ENCODE measurements around the gene NRBP1. TPM values are rescaled to one million over a fixed set of nuclear protein-coding genes. Genes with fewer than 3 reads are reported as not detected.

Gene NRBP1
- total and polyA plus RNA-seq, 2 experiments from 2014 or later, result 114 to 165 TPM

GRCh38 chr2:27379836-27380625, 48.4 kb upstream of the NRBP1 start:
- peaks cover 20% of the 10 kb centered on the region for H3K4me1 ChIP-seq (ENCODE audit: insufficient read depth)
- peak overlapping the region; percentile 26 for H2AFZ ChIP-seq
- 3% methylated on average over 23 of the region's 35 CpGs for WGBS (ENCODE audit: low lambda C conversion rate, missing lambda C conversion rate)

GRCh38 chr2:27380626-27381545, 47.5 kb upstream of the NRBP1 start, which contains the start of gene ZNF513:
Gene ZNF513 (minus strand): TSS chr2:27380734. CDS start chr2:27380526, 208 bp downstream.
- peak within 1 kb of the TSS; percentile 71 for H3K4me3 ChIP-seq
- H3K9me2 ChIP-seq (replicated peaks; ENCODE audit: insufficient read depth), result no peaks in the 10 kb centered on the region
- no peaks in the 10 kb centered on the region for H4K20me1 ChIP-seq (ENCODE audit: insufficient read depth, poor library complexity, severe bottlenecking)
- TF ChIP-seq EZH2phosphoT487 (IDR thresholded peaks at IDR 0.05; ENCODE audit: low read depth, severe bottlenecking, unreplicated experiment), result no peak
- no peak for TF ChIP-seq CTCF (IDR thresholded peaks at IDR 0.05; ENCODE audit: poor library complexity)
- no peak for TF ChIP-seq EZH2 (IDR thresholded peaks at IDR 0.05; ENCODE audit: borderline replicate concordance)
- peaks cover 20% of the 10 kb centered on the region for H3K4me1 ChIP-seq (ENCODE audit: insufficient read depth)
- peaks cover 30% of the 10 kb centered on the region for H3K79me2 ChIP-seq
- peak within 1 kb of the TSS; percentile 97 for H3K4me2 ChIP-seq
- H2AFZ ChIP-seq, result peak within 1 kb of the TSS; percentile 47
- no peaks in the 10 kb centered on the region for H3K36me3 ChIP-seq (replicated peaks; ENCODE audit: insufficient read depth, low read depth)
- peak; percentile 98 for DNase-seq (ENCODE audit: low spot score)
- 31% methylated on average over 54 of the region's 67 CpGs for WGBS (ENCODE audit: low lambda C conversion rate, missing lambda C conversion rate)
- H3K27me3 ChIP-seq, result no peaks in the 10 kb centered on the region
- peak within 1 kb of the TSS; percentile 100 for H3K27ac ChIP-seq
- H3K9me3 ChIP-seq (ENCODE audit: low read depth), result no peaks in the 10 kb centered on the region

More at GRCh38 chr2:27379836-27380625, 48.4 kb upstream of the NRBP1 start:
- no peaks in the 10 kb centered on the region for H3K36me3 ChIP-seq (replicated peaks; ENCODE audit: insufficient read depth, low read depth)
- H3K9me2 ChIP-seq (replicated peaks; ENCODE audit: insufficient read depth), result no peaks in the 10 kb centered on the region
- TF ChIP-seq CTCF (IDR thresholded peaks at IDR 0.05; ENCODE audit: poor library complexity) (no peak), EZH2 (IDR thresholded peaks at IDR 0.05; ENCODE audit: borderline replicate concordance) (no peak), EZH2phosphoT487 (IDR thresholded peaks at IDR 0.05; ENCODE audit: low read depth, severe bottlenecking, unreplicated experiment) (no peak)
- H3K79me2 ChIP-seq, result peaks cover 34% of the 10 kb centered on the region
- peak overlapping the region; percentile 97 for H3K4me2 ChIP-seq
- peak overlapping the region; percentile 71 for H3K4me3 ChIP-seq
- no peaks in the 10 kb centered on the region for H4K20me1 ChIP-seq (ENCODE audit: insufficient read depth, poor library complexity, severe bottlenecking)
- no peaks in the 10 kb centered on the region for H3K27me3 ChIP-seq
- H3K9me3 ChIP-seq (ENCODE audit: low read depth), result no peaks in the 10 kb centered on the region
- DNase-seq (ENCODE audit: low spot score), result peak; percentile 66
- peak overlapping the region; percentile 100 for H3K27ac ChIP-seq

- Histone ChIP-seq H3K27me3 (no peaks in the 10 kb centered on the region), H4K20me1 (ENCODE audit: insufficient read depth, poor library complexity, severe bottlenecking) (no peaks in the 10 kb centered on the region), H3K4me1 (ENCODE audit: insufficient read depth) (peaks cover 20% of the 10 kb centered on the region), H3K79me2 (peaks cover 31% of the 10 kb centered on the region), H3K27ac (peak overlapping the region; percentile 100), H3K36me3 (replicated peaks; ENCODE audit: insufficient read depth, low read depth) (no peaks in the 10 kb centered on the region), H3K9me2 (replicated peaks; ENCODE audit: insufficient read depth) (no peaks in the 10 kb centered on the region), H2AFZ (no peak overlapping the region), H3K9me3 (ENCODE audit: low read depth) (no peaks in the 10 kb centered on the region), H3K4me2 (peak overlapping the region; percentile 76), H3K4me3 (no peak overlapping the region)
- WGBS (ENCODE audit: low lambda C conversion rate, missing lambda C conversion rate), result 94% methylated on average over 10 of the region's 10 CpGs
- TF ChIP-seq CTCF (IDR thresholded peaks at IDR 0.05; ENCODE audit: poor library complexity) (no peak), EZH2phosphoT487 (IDR thresholded peaks at IDR 0.05; ENCODE audit: low read depth, severe bottlenecking, unreplicated experiment) (no peak), EZH2 (IDR thresholded peaks at IDR 0.05; ENCODE audit: borderline replicate concordance) (no peak)
- no peak for DNase-seq (ENCODE audit: low spot score)
Measured at GRCh38 chr2:27381577-27382181, 46.8 kb upstream of the NRBP1 start.
